COR-L47 (cell line): ENCODE data around the gene CDH6.

Source experiments
- DNase-seq: peaks from one replicate; lab custom pipeline; 2025; lab: John Stamatoyannopoulos, UW

The CDH6 gene

GRCh38 chr5:31193591-31194467 lies at the start of gene CDH6:
TSS of gene CDH6 (plus strand) at chr5:31193686. CDS start at chr5:31267474, 73,788 bp downstream.
- peak; percentile 71 for DNase-seq

GRCh38 chr5:31144364-31144763 lies 49.1 kb upstream of the CDH6 start:
- DNase-seq = no peak

GRCh38 chr5:31148959-31149475 lies 44.5 kb upstream of the CDH6 start:
- no peak for DNase-seq

GRCh38 chr5:31153521-31153920 lies 40.0 kb upstream of the CDH6 start:
- DNase-seq = no peak

GRCh38 chr5:31156631-31157160 lies 36.8 kb upstream of the CDH6 start:
- no peak for DNase-seq

- DNase-seq = no peak
These were observed 35.8 kb upstream of the CDH6 start for GRCh38 chr5:31157720-31158119.

GRCh38 chr5:31158686-31159085 lies 34.8 kb upstream of the CDH6 start:
- no peak for DNase-seq

GRCh38 chr5:31161781-31162181 lies 31.7 kb upstream of the CDH6 start:
- DNase-seq = no peak

- DNase-seq = no peak
These were observed 27.8 kb upstream of the CDH6 start for GRCh38 chr5:31165729-31166128.

- DNase-seq = no peak
These were observed 24.1 kb upstream of the CDH6 start for GRCh38 chr5:31169379-31169778.

- DNase-seq = no peak
These were observed 20.6 kb upstream of the CDH6 start for GRCh38 chr5:31172881-31173280.

GRCh38 chr5:31173614-31174013 lies 19.9 kb upstream of the CDH6 start:
- no peak for DNase-seq

GRCh38 chr5:31181376-31181987 lies 12.0 kb upstream of the CDH6 start:
- no peak for DNase-seq

GRCh38 chr5:31182136-31182535 lies 11.3 kb upstream of the CDH6 start:
- DNase-seq = no peak

- DNase-seq = no peak
These were observed 7.5 kb upstream of the CDH6 start for GRCh38 chr5:31185951-31186350.

- DNase-seq = peak; percentile 30
These were observed 6.7 kb upstream of the CDH6 start for GRCh38 chr5:31186672-31187267.

- no peak for DNase-seq
These were observed 5.9 kb upstream of the CDH6 start for GRCh38 chr5:31187591-31187990.

GRCh38 chr5:31192442-31192841 lies 1.0 kb upstream of the CDH6 start:
- no peak for DNase-seq

GRCh38 chr5:31193116-31193515 lies 370 bp upstream of the CDH6 start:
- no peak for DNase-seq

- no peak for DNase-seq
These were observed 955 bp downstream of the CDH6 start for GRCh38 chr5:31194468-31194813.

- no peak for DNase-seq
These were observed 1.5 kb downstream of the CDH6 start for GRCh38 chr5:31194892-31195555.

GRCh38 chr5:31196309-31196708 lies 2.8 kb downstream of the CDH6 start:
- no peak for DNase-seq
